RWPE2 (cell line): Measurements from ENCODE around the gene KRTAP21-3.
A peak's percentile ranks its signal among the peaks of the same experiment; 100 is the strongest.

Experiments
- ATAC-seq: fragments of 200-7000 bp; cut with Tn5 transposase; 3 replicates; pipeline ENCODE4 v1.9.1; 2021; ENCODE audit warnings: low read depth
- DNase-seq: peaks from one replicate; pipeline ENCODE4 v3.0.0-alpha.2; 2020; ENCODE audit warnings: low spot score
- H3K27ac ChIP-seq: fragments of 450-650 bp; 2 replicates; pipeline ENCODE4 v1.5.1; 2017; ENCODE audit warnings: mild to moderate bottlenecking; ENCODE audit not compliant: poor library complexity, severe bottlenecking
- H3K27me3 ChIP-seq: fragments of 250-450 bp; sonication (Bioruptor Pico); 2 replicates; pipeline ENCODE4 v1.5.1; 2021; ENCODE audit warnings: mild to moderate bottlenecking, moderate library complexity; ENCODE audit not compliant: insufficient read depth, poor library complexity, severe bottlenecking
- H3K36me3 ChIP-seq: fragments of 250-450 bp; sonication (Bioruptor Pico); 2 replicates; pipeline ENCODE4 v1.5.1; 2020; ENCODE audit warnings: low read depth, mild to moderate bottlenecking, moderate library complexity
- H3K4me1 ChIP-seq: fragments of 250-450 bp; sonication (Bioruptor Pico); 2 replicates; pipeline ENCODE4 v1.5.1; 2021; ENCODE audit warnings: mild to moderate bottlenecking, moderate library complexity; ENCODE audit not compliant: insufficient read depth, poor library complexity, severe bottlenecking
- H3K4me3 ChIP-seq: fragments of 250-450 bp; sonication (Bioruptor Pico); 2 replicates; pipeline ENCODE4 v1.5.1; 2021; ENCODE audit warnings: mild to moderate bottlenecking, moderate library complexity; ENCODE audit not compliant: severe bottlenecking
- H3K9me3 ChIP-seq: fragments of 250-450 bp; sonication (Bioruptor Pico); 2 replicates; pipeline ENCODE4 v1.5.1; 2021; ENCODE audit warnings: mild to moderate bottlenecking, moderate library complexity; ENCODE audit not compliant: severe bottlenecking
- CTCF ChIP-seq: fragments of 450-650 bp; IDR thresholded peaks from one replicate; pipeline ENCODE4 v1.5.1; 2017; ENCODE audit warnings: mild to moderate bottlenecking, moderate library complexity; ENCODE audit not compliant: poor library complexity, severe bottlenecking

The KRTAP21-3 gene

GRCh38 chr21:30740462-30740861, 21.9 kb upstream of the KRTAP21-3 start:
- no peak for ATAC-seq
- peaks cover 9% of the 10 kb centered on the region for H3K27me3 ChIP-seq
- H3K4me3 ChIP-seq = no peak overlapping the region
- H3K4me1 ChIP-seq = no peaks in the 10 kb centered on the region
- no peak for TF ChIP-seq CTCF
- no peak overlapping the region for H3K27ac ChIP-seq
- no peaks in the 10 kb centered on the region for H3K9me3 ChIP-seq
- DNase-seq = no peak
- no peaks in the 10 kb centered on the region for H3K36me3 ChIP-seq

GRCh38 chr21:30733026-30733425, 14.4 kb upstream of the KRTAP21-3 start:
- Histone ChIP-seq H3K27ac (no peak overlapping the region), H3K4me1 (no peaks in the 10 kb centered on the region), H3K36me3 (no peaks in the 10 kb centered on the region), H3K27me3 (peaks cover 13% of the 10 kb centered on the region), H3K9me3 (no peaks in the 10 kb centered on the region), H3K4me3 (no peak overlapping the region)
- TF ChIP-seq CTCF = peak; percentile 72
- DNase-seq = no peak
- ATAC-seq = peak; percentile 49; the same call in 1 of the 3 replicates

GRCh38 chr21:30726726-30727125, 8.1 kb upstream of the KRTAP21-3 start:
- Histone ChIP-seq H3K27ac (no peak overlapping the region), H3K4me1 (no peaks in the 10 kb centered on the region), H3K27me3 (no peaks in the 10 kb centered on the region), H3K9me3 (no peaks in the 10 kb centered on the region), H3K4me3 (no peak overlapping the region), H3K36me3 (no peaks in the 10 kb centered on the region)
- ATAC-seq (no peak), DNase-seq (no peak)
- TF ChIP-seq CTCF = no peak

- TF ChIP-seq CTCF = no peak
- no peak for DNase-seq
- no peaks in the 10 kb centered on the region for H3K27me3 ChIP-seq
- H3K9me3 ChIP-seq = no peaks in the 10 kb centered on the region
- H3K4me1 ChIP-seq = peaks cover 30% of the 10 kb centered on the region
- ATAC-seq = no peak
- no peak overlapping the region for H3K4me3 ChIP-seq
- H3K27ac ChIP-seq = peak overlapping the region; percentile 84
- H3K36me3 ChIP-seq = no peaks in the 10 kb centered on the region
These were observed 824 bp upstream of the KRTAP21-3 start for GRCh38 chr21:30719401-30719800.

- Histone ChIP-seq H3K36me3 (no peaks in the 10 kb centered on the region), H3K27ac (peak overlapping the region; percentile 84), H3K4me1 (peaks cover 30% of the 10 kb centered on the region), H3K4me3 (no peak overlapping the region), H3K9me3 (no peaks in the 10 kb centered on the region), H3K27me3 (no peaks in the 10 kb centered on the region)
- TF ChIP-seq CTCF = no peak
- DNase-seq (no peak), ATAC-seq (no peak)
These were observed 1.5 kb downstream of the KRTAP21-3 start for GRCh38 chr21:30717105-30717504.
